GM23248 (cell line): ENCODE results near the gene SSX2IP. TPM values are rescaled to one million over a fixed set of nuclear protein-coding genes. Genes with fewer than 3 reads are reported as not detected.

ENCODE experiments used
- DNase-seq: peaks from one replicate; pipeline ENCODE4 v3.0.0-alpha.2; 2015
- H2AFZ ChIP-seq: fragments of 200-600 bp; sonication (generic); 2 replicates; pipeline ENCODE4 v1.6.1; 2016; ENCODE audit warnings: antibody characterized with exemption
- H3F3A ChIP-seq: fragments of 200-600 bp; sonication (generic); 2 replicates; pipeline ENCODE4 v1.6.1; 2016; ENCODE audit warnings: mild to moderate bottlenecking, antibody characterized with exemption, mixed run types; ENCODE audit not compliant: insufficient read depth
- H3K27ac ChIP-seq: fragments of 200-600 bp; sonication (generic); 2 replicates; pipeline ENCODE4 v1.5.1; 2016; ENCODE audit warnings: mild to moderate bottlenecking
- H3K27me3 ChIP-seq: fragments of 200-600 bp; sonication (generic); replicated peaks from 2 replicates; pipeline ENCODE4 v1.6.1; 2016; ENCODE audit warnings: mild to moderate bottlenecking; ENCODE audit not compliant: insufficient read depth
- H3K36me3 ChIP-seq: fragments of 200-600 bp; sonication (generic); 2 replicates; pipeline ENCODE4 v1.6.1; 2016; ENCODE audit warnings: low read depth, mild to moderate bottlenecking
- H3K4me1 ChIP-seq: fragments of 200-600 bp; sonication (generic); 2 replicates; pipeline ENCODE4 v1.6.1; 2016; ENCODE audit warnings: mild to moderate bottlenecking; ENCODE audit not compliant: insufficient read depth
- H3K4me2 ChIP-seq: fragments of 200-600 bp; sonication (generic); one replicate; pipeline ENCODE4 v1.6.1; 2016; ENCODE audit warnings: mild to moderate bottlenecking; ENCODE audit not compliant: unreplicated experiment
- H3K4me3 ChIP-seq: fragments of 200-600 bp; sonication (generic); 2 replicates; pipeline ENCODE4 v1.5.1; 2016; ENCODE audit warnings: mild to moderate bottlenecking
- H3K79me2 ChIP-seq: fragments of 200-600 bp; sonication (generic); 2 replicates; pipeline ENCODE4 v1.6.1; 2016; ENCODE audit warnings: mild to moderate bottlenecking; ENCODE audit not compliant: insufficient read depth
- H3K9ac ChIP-seq: fragments of 200-600 bp; sonication (generic); 2 replicates; pipeline ENCODE4 v1.6.1; 2016; ENCODE audit warnings: mild to moderate bottlenecking
- H3K9me2 ChIP-seq: fragments of 200-600 bp; sonication (generic); 2 replicates; pipeline ENCODE4 v1.6.1; 2016; ENCODE audit warnings: mixed run types, mild to moderate bottlenecking, moderate library complexity; ENCODE audit not compliant: insufficient read depth
- H3K9me3 ChIP-seq: fragments of 200-600 bp; sonication (generic); one replicate; pipeline ENCODE4 v1.6.1; 2017; ENCODE audit warnings: low read depth
- H4K20me1 ChIP-seq: fragments of 200-600 bp; sonication (generic); 2 replicates; pipeline ENCODE4 v1.6.0; 2016; ENCODE audit not compliant: insufficient read depth
- EZH2 ChIP-seq: fragments of 200-600 bp; sonication (generic); IDR thresholded peaks from 2 replicates; pipeline ENCODE4 v1.6.1; 2018; ENCODE audit warnings: antibody characterized with exemption, mild to moderate bottlenecking; ENCODE audit not compliant: insufficient read depth, poor library complexity, severe bottlenecking
- EZH2phosphoT487 ChIP-seq: fragments of 200-600 bp; sonication (generic); IDR thresholded peaks from 2 replicates; pipeline ENCODE4 v1.6.1; 2018; ENCODE audit warnings: antibody characterized with exemption, moderate library complexity, mild to moderate bottlenecking, low read depth; ENCODE audit not compliant: insufficient read depth
- WGBS, 2 experiments: methylation state at CpG; one replicate each; pipeline ENCODE4 v1.1.6; 2015 to 2017; ENCODE audit warnings: low lambda C conversion rate in 2 of 2, low coverage in 1 of 2; ENCODE audit errors: missing lambda C conversion rate in 2 of 2; 5-methylcytosine and 5-hydroxymethylcytosine counted together
- in situ Hi-C: fragments of 300-500 bp; cut with MboI; formaldehyde crosslinking; loops from 2 replicates; pipeline ENCODE4 v1.15.0; 2020
- polyA plus RNA-seq: library from polyadenylated mRNA; unstranded; fragments of >200 nt; fragmentation: Nextera tagmentation; extraction: Ambion mirVana; gene quantifications from 2 replicates; pipeline ENCODE4 v1.2.1, GENCODE V29; 2016
- total RNA-seq: library from RNA; depleted of rRNA; stranded (reverse); fragments of >200 nt; shearing (Covaris generic); gene quantifications from 2 replicates; pipeline ENCODE4 v1.2.3, GENCODE V29; 2014

The SSX2IP gene
- total and polyA plus RNA-seq, 2 experiments from 2014 or later: 11.3 to 15.3 TPM

DNA sequence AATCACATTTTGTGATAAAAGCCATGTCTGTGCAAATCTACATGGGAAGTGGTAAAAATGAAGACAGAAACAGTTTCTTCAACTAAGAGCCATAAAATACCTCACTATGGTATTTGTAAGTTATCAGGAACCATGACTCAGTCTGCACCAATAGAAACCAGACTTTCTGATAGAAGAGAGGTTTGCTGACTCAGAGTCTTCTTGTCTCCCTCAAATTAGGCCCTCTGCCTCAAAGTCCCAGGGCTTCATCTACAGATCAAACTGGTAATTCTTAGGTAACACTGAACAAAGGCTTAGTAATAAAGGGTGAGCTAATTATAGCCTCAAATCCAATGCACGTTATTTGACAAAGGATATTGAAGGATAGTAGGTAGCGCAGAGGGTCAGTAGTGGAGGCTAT is 30.9 kb upstream of the SSX2IP start:
- peak; percentile 90 for DNase-seq
- H3K4me2 ChIP-seq: peak overlapping the region; percentile 43
- no peaks in the 10 kb centered on the region for H3K9me2 ChIP-seq
- H3K27ac ChIP-seq: peak overlapping the region; percentile 47
- TF ChIP-seq EZH2 (no peak), EZH2phosphoT487 (no peak)
- H3K36me3 ChIP-seq: no peaks in the 10 kb centered on the region
- H4K20me1 ChIP-seq: no peaks in the 10 kb centered on the region
- no peak overlapping the region for H2AFZ ChIP-seq
- H3K9ac ChIP-seq: no peak overlapping the region
- in situ Hi-C loops: no loop called here
- no peaks in the 10 kb centered on the region for H3K9me3 ChIP-seq
- peaks cover 45% of the 10 kb centered on the region for H3F3A ChIP-seq
- peaks cover 48% of the 10 kb centered on the region for H3K4me1 ChIP-seq
- no peaks in the 10 kb centered on the region for H3K79me2 ChIP-seq
- 26 to 38% methylated on average over 2 of the region's 2 CpGs for WGBS, 2 experiments
- no peak overlapping the region for H3K4me3 ChIP-seq
- no peaks in the 10 kb centered on the region for H3K27me3 ChIP-seq

DNA sequence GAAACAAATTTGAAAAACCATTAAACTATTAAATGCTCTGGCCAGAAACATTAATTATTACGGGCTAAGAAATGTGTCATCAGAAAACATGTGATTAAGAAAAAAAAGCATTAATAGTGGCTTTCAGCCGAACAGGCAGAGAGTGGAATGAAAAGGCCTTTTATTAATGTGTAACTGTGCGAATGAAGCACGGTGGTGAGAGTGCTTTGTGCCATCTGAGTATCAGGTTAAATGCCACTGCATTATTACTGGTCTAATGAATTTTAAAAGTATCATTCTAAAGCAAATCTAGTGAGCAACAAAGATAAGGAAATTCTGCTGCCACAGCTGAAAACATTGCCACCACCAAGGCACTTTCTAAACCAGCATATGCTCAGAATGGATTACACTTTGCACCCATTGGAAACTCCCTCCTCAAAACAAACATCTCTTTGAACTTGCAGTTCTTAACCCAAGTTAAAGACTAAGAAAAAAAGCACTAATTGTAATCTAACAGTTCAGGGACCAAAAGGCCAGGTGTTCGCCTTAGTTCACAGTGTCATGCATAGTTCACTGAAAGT is 30.0 kb upstream of the SSX2IP start:
- H3K36me3 ChIP-seq: no peaks in the 10 kb centered on the region
- H3K9me3 ChIP-seq: no peaks in the 10 kb centered on the region
- in situ Hi-C loops: no loop called here
- H3F3A ChIP-seq: peaks cover 44% of the 10 kb centered on the region
- H2AFZ ChIP-seq: peak overlapping the region; percentile 61
- H3K4me3 ChIP-seq: peak overlapping the region; percentile 42
- H3K4me1 ChIP-seq: peaks cover 47% of the 10 kb centered on the region
- H3K27ac ChIP-seq: peak overlapping the region; percentile 47
- DNase-seq: no peak
- H3K9me2 ChIP-seq: no peaks in the 10 kb centered on the region
- H4K20me1 ChIP-seq: no peaks in the 10 kb centered on the region
- no peaks in the 10 kb centered on the region for H3K79me2 ChIP-seq
- no peaks in the 10 kb centered on the region for H3K27me3 ChIP-seq
- 42 to 43% methylated on average over 5 of the region's 5 CpGs for WGBS, 2 experiments
- peak overlapping the region; percentile 36; the same call in 1 of the 2 replicates for H3K9ac ChIP-seq
- TF ChIP-seq EZH2phosphoT487 (no peak), EZH2 (no peak)
- peak overlapping the region; percentile 62 for H3K4me2 ChIP-seq

DNA sequence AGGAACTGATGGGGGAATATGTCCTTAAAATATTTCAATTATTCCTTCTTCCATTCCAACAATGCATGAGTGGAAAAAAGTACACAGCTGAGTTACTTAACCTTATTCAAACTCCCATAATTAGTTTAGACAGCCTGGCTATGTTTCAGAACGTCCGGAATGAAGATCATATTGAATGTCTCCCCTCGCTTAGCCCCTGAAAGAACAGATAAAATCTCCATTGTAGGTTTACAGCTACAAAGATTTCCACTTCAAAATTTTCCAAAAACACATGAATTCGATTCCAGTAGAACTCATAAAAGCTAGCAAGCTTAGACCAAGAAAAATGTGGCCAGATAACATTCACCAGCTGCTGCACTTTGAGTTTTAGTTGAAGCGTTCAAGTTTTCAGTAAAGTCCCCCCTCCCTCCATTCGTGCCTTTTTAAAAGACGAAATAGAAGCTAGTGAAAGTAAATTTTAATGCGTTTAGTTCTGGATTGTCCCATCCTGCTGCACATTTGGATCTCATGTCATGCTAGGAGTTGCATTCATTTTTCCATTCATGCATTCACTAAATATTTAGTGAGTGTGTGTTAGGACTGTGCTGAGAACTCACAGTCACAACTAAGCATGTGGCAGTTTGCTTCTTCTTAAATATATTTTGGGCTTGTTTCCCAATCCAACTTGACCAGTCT is 29.4 kb upstream of the SSX2IP start:
- peak overlapping the region; percentile 47 for H3K27ac ChIP-seq
- TF ChIP-seq EZH2 (no peak), EZH2phosphoT487 (no peak)

DNA sequence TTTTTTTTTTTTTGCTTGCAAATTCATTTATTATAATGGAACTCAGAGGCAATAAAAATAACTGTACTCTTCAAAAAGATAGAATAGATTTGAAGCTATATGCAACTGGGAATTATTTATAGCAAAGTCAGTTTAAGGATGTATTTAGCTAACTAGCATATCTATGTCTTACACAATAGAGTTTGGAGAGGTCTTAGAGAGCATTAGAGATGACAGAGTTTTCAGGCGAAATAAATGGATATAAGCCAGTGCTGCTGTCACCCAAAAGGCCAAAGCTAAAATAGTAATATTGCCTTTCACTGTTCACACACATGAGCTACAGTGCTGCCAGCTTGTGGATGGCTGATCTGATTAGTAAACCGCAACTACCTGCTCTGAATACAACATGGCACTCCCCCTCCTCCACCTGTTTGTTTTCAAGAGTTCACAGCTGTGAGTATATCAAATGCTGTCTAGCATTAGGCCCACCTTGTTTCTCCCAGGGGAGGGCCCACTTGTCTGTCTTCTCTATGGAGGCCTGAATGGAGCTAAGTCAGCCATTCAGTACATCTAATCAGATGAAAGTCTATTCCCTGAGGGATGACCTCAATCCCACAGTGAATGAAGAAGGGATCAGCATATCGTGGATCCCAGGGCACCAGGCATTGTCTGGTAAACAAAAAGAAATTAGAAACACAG is 25.2 kb upstream of the SSX2IP start:
- H3K4me3 ChIP-seq: no peak overlapping the region
- H3F3A ChIP-seq: peaks cover 26% of the 10 kb centered on the region
- H2AFZ ChIP-seq: no peak overlapping the region
- no peak overlapping the region for H3K4me2 ChIP-seq
- no peak overlapping the region for H3K9ac ChIP-seq
- no peak for TF ChIP-seq EZH2
- no peak for TF ChIP-seq EZH2phosphoT487
- no peaks in the 10 kb centered on the region for H4K20me1 ChIP-seq
- DNase-seq: no peak
- no peaks in the 10 kb centered on the region for H3K9me2 ChIP-seq
- peaks cover 27% of the 10 kb centered on the region for H3K4me1 ChIP-seq
- 65 to 76% methylated on average over 3 of the region's 3 CpGs for WGBS, 2 experiments
- H3K9me3 ChIP-seq: no peaks in the 10 kb centered on the region
- no peaks in the 10 kb centered on the region for H3K79me2 ChIP-seq
- no peaks in the 10 kb centered on the region for H3K36me3 ChIP-seq
- no peaks in the 10 kb centered on the region for H3K27me3 ChIP-seq
- in situ Hi-C loops: no loop called here
- H3K27ac ChIP-seq: no peak overlapping the region

More for the DNA sequence above, 29.4 kb upstream of the SSX2IP start:
- no peaks in the 10 kb centered on the region for H3K27me3 ChIP-seq
- H3K9me3 ChIP-seq: no peaks in the 10 kb centered on the region
- peak overlapping the region; percentile 36 for H3K9ac ChIP-seq
- H3K79me2 ChIP-seq: no peaks in the 10 kb centered on the region
- H3K4me1 ChIP-seq: peaks cover 47% of the 10 kb centered on the region
- in situ Hi-C loops: no loop called here
- H3F3A ChIP-seq: peaks cover 44% of the 10 kb centered on the region
- H4K20me1 ChIP-seq: no peaks in the 10 kb centered on the region
- peak overlapping the region; percentile 62 for H3K4me2 ChIP-seq
- H3K36me3 ChIP-seq: no peaks in the 10 kb centered on the region
- no peaks in the 10 kb centered on the region for H3K9me2 ChIP-seq
- peak overlapping the region; percentile 61 for H2AFZ ChIP-seq
- 12% methylated on average over 8 of the region's 8 CpGs for WGBS, 2 experiments
- H3K4me3 ChIP-seq: peak overlapping the region; percentile 42
- peak; percentile 55 for DNase-seq
